Measurements from ENCODE around the gene PRKG1. TPM values are rescaled to one million over a fixed set of nuclear protein-coding genes. Genes with fewer than 3 reads are reported as not detected.
"Not testable (repeated sequence)": the region's sequence is repeated elsewhere in the genome, so short reads cannot be mapped to it uniquely, and the experiment has no call there.

PRKG1 gene
- total RNA-seq, 1 experiment from 2014 or later: not detected

DNA sequence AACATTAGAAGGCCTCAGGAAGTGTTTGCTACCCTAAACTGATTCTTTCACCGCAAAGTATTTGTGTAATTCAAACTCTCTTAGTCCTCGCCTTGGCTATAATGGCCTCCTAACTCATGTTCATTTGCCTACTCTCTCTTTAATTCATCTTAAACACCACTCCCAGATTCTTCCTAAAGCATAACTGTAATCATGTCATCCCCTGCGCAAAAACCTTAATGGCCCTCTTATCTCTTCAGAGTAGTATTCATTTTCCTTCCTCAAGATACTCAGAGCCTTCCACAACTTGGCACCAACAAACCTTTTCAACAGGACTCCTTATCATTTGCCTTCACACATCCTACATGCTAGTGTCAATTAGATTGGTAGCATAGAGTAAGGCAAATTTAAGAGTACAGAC is 582.2 kb downstream of the PRKG1 start:
- no peak for DNase-seq (ENCODE audit: low read depth)
- in situ Hi-C loops (cut with HindIII; ENCODE audit: low pct_unique_long_range_greater_than_20kb, low sequenced_read_pairs): no loop called here

GRCh38 chr10:51658000-51658399 is 583.7 kb downstream of the PRKG1 start:
- DNase-seq (ENCODE audit: low read depth): no peak
- in situ Hi-C loops (cut with HindIII; ENCODE audit: low pct_unique_long_range_greater_than_20kb, low sequenced_read_pairs): no loop called here

DNA sequence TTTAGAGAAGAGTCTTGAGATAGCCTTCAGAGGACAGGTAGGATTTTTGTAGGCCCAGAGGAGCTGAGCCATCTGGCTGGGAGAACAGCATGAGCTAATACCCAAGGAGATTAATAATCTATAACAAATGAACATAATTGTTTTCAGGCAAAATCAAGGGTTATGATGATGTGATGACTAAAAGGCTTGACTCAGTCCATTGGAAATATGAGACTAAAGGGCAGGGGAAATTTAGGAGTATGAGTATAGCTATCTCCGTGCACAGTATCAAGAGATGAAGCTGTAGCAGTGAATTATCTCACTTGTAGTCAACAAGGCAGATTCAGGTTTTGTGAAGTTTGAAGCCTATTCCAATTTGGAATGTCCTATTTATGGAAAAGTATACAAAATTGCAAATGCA is 585.1 kb downstream of the PRKG1 start:
- in situ Hi-C loops (cut with HindIII; ENCODE audit: low pct_unique_long_range_greater_than_20kb, low sequenced_read_pairs): no loop called here
- DNase-seq (ENCODE audit: low read depth): no peak

DNA sequence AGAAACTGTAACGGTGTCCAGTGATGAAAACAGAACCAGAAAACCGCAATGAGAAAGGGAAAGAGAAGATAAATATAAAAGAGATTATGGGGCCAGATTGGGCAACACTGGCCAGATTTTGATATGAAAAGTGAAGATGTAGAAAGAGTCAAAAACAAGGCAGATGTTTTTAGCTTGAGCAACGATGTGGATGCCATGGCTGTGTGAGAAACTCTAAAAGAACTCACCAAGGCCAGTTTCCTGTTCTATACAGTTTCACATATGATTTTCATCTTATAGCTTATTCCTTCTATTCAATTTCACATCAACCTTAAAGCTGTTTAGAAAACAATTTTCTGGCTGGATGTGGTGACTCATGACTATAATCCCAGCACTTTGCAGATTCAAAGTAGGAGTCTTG is 588.8 kb downstream of the PRKG1 start:
- no peak for DNase-seq (ENCODE audit: low read depth)
- in situ Hi-C loops (cut with HindIII; ENCODE audit: low pct_unique_long_range_greater_than_20kb, low sequenced_read_pairs): no loop called here

DNA sequence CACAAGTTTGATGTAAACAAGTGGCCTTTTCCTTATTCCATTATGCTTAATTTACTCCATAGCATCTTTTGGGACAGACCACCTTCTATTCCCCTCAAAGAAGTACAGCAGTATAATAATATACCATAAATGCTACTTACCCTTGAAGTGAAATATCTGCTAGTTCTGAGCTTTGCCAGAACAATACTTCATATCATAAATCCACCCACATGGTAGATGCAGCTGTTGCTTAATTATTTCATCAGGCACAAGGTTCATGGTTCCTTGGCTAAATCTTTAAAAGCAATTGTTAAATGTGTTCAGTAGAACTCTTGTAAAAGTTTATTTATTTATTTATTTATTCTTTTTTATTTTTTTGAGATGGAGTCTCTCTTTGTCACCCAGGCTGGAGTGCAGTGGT is 592.2 kb downstream of the PRKG1 start:
- in situ Hi-C loops (cut with HindIII; ENCODE audit: low pct_unique_long_range_greater_than_20kb, low sequenced_read_pairs): no loop called here
- no peak for DNase-seq (ENCODE audit: low read depth)

GRCh38 chr10:51667678-51668335 is 593.5 kb downstream of the PRKG1 start:
- in situ Hi-C loops (cut with HindIII; ENCODE audit: low pct_unique_long_range_greater_than_20kb, low sequenced_read_pairs): no loop called here
- DNase-seq (ENCODE audit: low read depth): no peak

DNA sequence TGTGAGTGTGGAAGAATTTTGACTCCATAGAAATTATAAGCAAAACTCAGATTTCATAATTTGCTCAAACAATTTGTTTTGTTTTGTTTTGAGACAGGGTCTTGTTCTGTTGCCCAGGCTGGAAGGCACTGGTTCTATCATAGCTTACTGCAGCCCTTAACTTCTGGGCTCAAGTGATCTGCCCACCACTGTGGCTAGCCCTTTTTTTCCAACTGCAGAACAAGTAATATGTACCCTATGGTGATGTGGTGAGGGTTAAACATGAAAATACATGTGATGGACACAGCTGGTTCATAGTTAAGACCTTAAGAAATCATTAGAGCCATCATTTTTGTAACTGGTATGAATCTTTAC is 594.0 kb downstream of the PRKG1 start:
- in situ Hi-C loops (cut with HindIII; ENCODE audit: low pct_unique_long_range_greater_than_20kb, low sequenced_read_pairs): no loop called here
- no peak for DNase-seq (ENCODE audit: low read depth)

DNA sequence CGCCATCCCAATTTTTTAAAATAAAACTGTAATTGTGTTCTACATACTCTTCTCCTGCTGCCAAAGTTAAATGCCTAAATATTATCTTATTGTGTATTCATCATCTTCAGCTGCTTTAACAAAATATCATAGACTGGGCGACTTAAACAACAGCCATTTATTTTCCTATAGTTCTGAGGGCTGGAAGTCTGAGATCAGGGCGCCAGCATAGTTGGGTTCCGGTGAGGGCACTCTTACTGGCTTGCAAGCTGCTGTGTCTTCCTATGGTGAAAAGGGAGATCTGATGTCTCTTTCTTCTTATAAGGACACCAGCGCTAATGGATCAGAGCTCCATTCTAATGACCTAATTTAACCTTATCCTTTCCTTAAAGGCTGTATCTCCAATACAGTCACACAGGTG is 594.8 kb downstream of the PRKG1 start:
- in situ Hi-C loops (cut with HindIII; ENCODE audit: low pct_unique_long_range_greater_than_20kb, low sequenced_read_pairs): no loop called here
- no peak for DNase-seq (ENCODE audit: low read depth)

DNA sequence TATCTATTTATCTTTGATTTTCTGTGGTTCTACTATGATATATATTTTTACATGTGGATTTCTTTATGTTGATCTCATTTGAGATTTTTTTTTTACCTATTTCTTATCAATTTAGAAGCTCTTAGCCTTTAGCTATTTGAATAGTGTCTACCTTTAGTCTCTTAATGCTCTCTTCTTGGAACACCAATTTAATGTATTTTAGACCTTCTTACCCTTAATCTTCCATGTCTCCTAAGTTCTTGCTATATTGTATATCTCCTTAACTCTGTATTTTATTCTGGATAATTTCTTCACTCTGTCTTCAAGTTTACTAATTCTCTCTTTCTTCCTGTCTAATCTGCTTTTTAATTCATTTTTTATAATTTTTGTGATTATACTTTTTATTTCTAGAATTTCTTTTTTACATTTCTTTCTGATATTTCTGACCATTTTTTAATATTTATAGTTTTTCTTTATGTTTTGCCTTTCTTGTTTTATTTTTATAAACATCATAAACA is 597.8 kb downstream of the PRKG1 start:
- no peak for DNase-seq (ENCODE audit: low read depth)
- in situ Hi-C loops (cut with HindIII; ENCODE audit: low pct_unique_long_range_greater_than_20kb, low sequenced_read_pairs): no loop called here

- no peak for DNase-seq (ENCODE audit: low read depth)
- in situ Hi-C loops (cut with HindIII; ENCODE audit: low pct_unique_long_range_greater_than_20kb, low sequenced_read_pairs): no loop called here
Observed at GRCh38 chr10:51675088-51675487, 600.8 kb downstream of the PRKG1 start.

- in situ Hi-C loops (cut with HindIII; ENCODE audit: low pct_unique_long_range_greater_than_20kb, low sequenced_read_pairs): no loop called here
- DNase-seq (ENCODE audit: low read depth): no peak
Observed at GRCh38 chr10:51679841-51680240, 605.6 kb downstream of the PRKG1 start.

- no peak for DNase-seq (ENCODE audit: low read depth)
- in situ Hi-C loops (cut with HindIII; ENCODE audit: low pct_unique_long_range_greater_than_20kb, low sequenced_read_pairs): no loop called here
Observed at GRCh38 chr10:51683031-51683691, 608.9 kb downstream of the PRKG1 start.

DNA sequence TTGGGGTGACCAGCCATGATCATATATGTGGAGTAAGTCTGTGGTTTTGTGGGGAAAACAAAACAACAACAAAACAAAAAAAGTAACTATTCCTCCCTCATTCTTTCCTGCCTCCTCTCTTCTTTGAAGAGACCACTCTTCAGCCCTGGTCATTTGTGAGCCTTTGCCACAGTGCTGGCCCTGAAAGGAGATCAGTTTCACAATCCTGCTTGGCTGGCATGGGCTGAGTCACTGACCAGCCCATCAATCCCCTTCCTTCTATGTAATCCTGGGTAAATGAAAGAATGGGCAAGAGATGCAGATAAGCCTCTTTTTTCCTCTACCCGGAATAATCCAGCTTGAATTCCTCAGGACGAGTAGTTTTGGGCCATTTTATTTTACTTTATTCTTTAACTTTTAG is 611.5 kb downstream of the PRKG1 start:
- no peak for DNase-seq (ENCODE audit: low read depth)
- in situ Hi-C loops (cut with HindIII; ENCODE audit: low pct_unique_long_range_greater_than_20kb, low sequenced_read_pairs): no loop called here

GRCh38 chr10:51687296-51687695 is 613.0 kb downstream of the PRKG1 start:
- in situ Hi-C loops (cut with HindIII; ENCODE audit: low pct_unique_long_range_greater_than_20kb, low sequenced_read_pairs): no loop called here

GRCh38 chr10:51688826-51689225 is 614.5 kb downstream of the PRKG1 start:
- DNase-seq (ENCODE audit: low read depth); in situ Hi-C loops (cut with HindIII; ENCODE audit: low pct_unique_long_range_greater_than_20kb, low sequenced_read_pairs): not testable (repeated sequence)

More at GRCh38 chr10:51687296-51687695, 613.0 kb downstream of the PRKG1 start:
- DNase-seq (ENCODE audit: low read depth): no peak

- no peak for DNase-seq (ENCODE audit: low read depth)
- in situ Hi-C loops (cut with HindIII; ENCODE audit: low pct_unique_long_range_greater_than_20kb, low sequenced_read_pairs): no loop called here
Observed at GRCh38 chr10:51689536-51689935, 615.2 kb downstream of the PRKG1 start.

- no peak for DNase-seq (ENCODE audit: low read depth)
- in situ Hi-C loops (cut with HindIII; ENCODE audit: low pct_unique_long_range_greater_than_20kb, low sequenced_read_pairs): no loop called here
Observed at GRCh38 chr10:51691135-51691534, 616.8 kb downstream of the PRKG1 start.

- in situ Hi-C loops (cut with HindIII; ENCODE audit: low pct_unique_long_range_greater_than_20kb, low sequenced_read_pairs): no loop called here
- no peak for DNase-seq (ENCODE audit: low read depth)
Observed at GRCh38 chr10:51694086-51694768, 619.9 kb downstream of the PRKG1 start.

GRCh38 chr10:51696251-51696650 is 622.0 kb downstream of the PRKG1 start:
- in situ Hi-C loops (cut with HindIII; ENCODE audit: low pct_unique_long_range_greater_than_20kb, low sequenced_read_pairs): no loop called here
- DNase-seq (ENCODE audit: low read depth): no peak
